GM12878 (cell line): Measurements from ENCODE around the gene JAML. TPM values are rescaled to one million over a fixed set of nuclear protein-coding genes. Genes with fewer than 3 reads are reported as not detected.

Experiments
- ASH2L ChIP-seq: fragments of 300-600, 200-600 bp; sonication (generic); IDR thresholded peaks from 2 replicates; pipeline ENCODE4 v1.6.1; 2017; ENCODE audit warnings: low read depth, mild to moderate bottlenecking, borderline replicate concordance
- CBX5 ChIP-seq: sonication (generic); IDR thresholded peaks from 2 replicates; pipeline ENCODE4 v1.6.1; 2016; ENCODE audit warnings: low read depth, moderate library complexity, mild to moderate bottlenecking, inconsistent platforms
- ELK1 ChIP-seq: IDR thresholded peaks from 2 replicates; pipeline ENCODE4 v1.6.1; 2012; ENCODE audit warnings: low read depth, low read length, improper control_type of control experiment
- FOXK2 ChIP-seq: fragments of 450-650 bp; IDR thresholded peaks from 2 replicates; pipeline ENCODE4 v1.6.1; 2017; ENCODE audit warnings: mild to moderate bottlenecking, moderate library complexity
- MXI1 ChIP-seq: fragments of 150-350 bp; IDR thresholded peaks from 2 replicates; pipeline ENCODE4 v1.6.1; 2011; ENCODE audit warnings: low read depth, mild to moderate bottlenecking, inconsistent platforms, low read length, improper control_type of control experiment
- MYB ChIP-seq: fragments of 150-350 bp; IDR thresholded peaks from 2 replicates; pipeline ENCODE4 v1.6.1; 2014; ENCODE audit warnings: mild to moderate bottlenecking, low read depth, low read length, borderline replicate concordance
- PAX5 ChIP-seq: IDR thresholded peaks from 2 replicates; pipeline ENCODE4 v1.6.1; 2011; ENCODE audit warnings: low read depth, low read length, borderline replicate concordance
- PAX8 ChIP-seq: fragments of 450-650 bp; IDR thresholded peaks from 2 replicates; pipeline ENCODE4 v1.6.1; 2017; ENCODE audit warnings: mild to moderate bottlenecking, moderate library complexity
- POLR2AphosphoS5 ChIP-seq: IDR thresholded peaks from 2 replicates; pipeline ENCODE4 v1.6.1; 2011; ENCODE audit warnings: mild to moderate bottlenecking, low read length, inconsistent platforms
- RAD21 ChIP-seq: IDR thresholded peaks from 2 replicates; pipeline ENCODE4 v1.6.1; 2011; ENCODE audit warnings: mild to moderate bottlenecking, low read depth, low read length, moderate library complexity; ENCODE audit not compliant: insufficient read depth
- RELB ChIP-seq: fragments of 450-650 bp; IDR thresholded peaks from 2 replicates; pipeline ENCODE4 v1.6.1; 2017; ENCODE audit warnings: low read depth, mild to moderate bottlenecking, moderate library complexity
- SIN3A ChIP-seq: IDR thresholded peaks from 2 replicates; pipeline ENCODE4 v1.6.1; 2012; ENCODE audit warnings: low read depth, low read length, improper control_type of control experiment
- SMARCA5 ChIP-seq: fragments of 450-650 bp; IDR thresholded peaks from 2 replicates; pipeline ENCODE4 v1.6.1; 2017; ENCODE audit warnings: mild to moderate bottlenecking
- SMC3 ChIP-seq: IDR thresholded peaks from 2 replicates; pipeline ENCODE4 v1.6.1; 2011; ENCODE audit warnings: low read length, improper control_type of control experiment, borderline replicate concordance
- SPI1 ChIP-seq: IDR thresholded peaks from 2 replicates; pipeline ENCODE4 v1.6.1; 2011; ENCODE audit warnings: low read depth, mild to moderate bottlenecking, low read length, moderate library complexity, borderline replicate concordance; ENCODE audit not compliant: insufficient read depth
- SREBF2 ChIP-seq: IDR thresholded peaks from 2 replicates; pipeline ENCODE4 v1.6.1; 2012; ENCODE audit warnings: mild to moderate bottlenecking, low read length
- SRF ChIP-seq, 2 experiments: IDR thresholded peaks; 2 replicates each; pipeline ENCODE4 v1.6.1; 2011; ENCODE audit warnings: low read depth in 2 of 2, low read length in 2 of 2, mild to moderate bottlenecking in 1 of 2, moderate library complexity in 1 of 2
- TBL1XR1 ChIP-seq: IDR thresholded peaks from 2 replicates; pipeline ENCODE4 v1.6.1; 2012; ENCODE audit warnings: low read depth, low read length, improper control_type of control experiment
- TCF7 ChIP-seq: IDR thresholded peaks from 2 replicates; pipeline ENCODE4 v1.6.1; 2014; ENCODE audit warnings: antibody characterized with exemption, borderline replicate concordance
- ZBTB33 ChIP-seq: fragments of 450-650 bp; IDR thresholded peaks from 2 replicates; pipeline ENCODE4 v1.6.1; 2017; ENCODE audit warnings: mild to moderate bottlenecking
- ZNF217 ChIP-seq: fragments of 450-650 bp; IDR thresholded peaks from 2 replicates; pipeline ENCODE4 v1.6.1; 2017; ENCODE audit warnings: antibody characterized with exemption, mild to moderate bottlenecking
- ZNF687 ChIP-seq: fragments of 450-650 bp; IDR thresholded peaks from 2 replicates; pipeline ENCODE4 v1.6.1; 2017; ENCODE audit warnings: mild to moderate bottlenecking, moderate library complexity
- polyA plus RNA-seq, 11 experiments: library from polyadenylated mRNA; depleted of rRNA in 4 of 11; unstranded in 6 of 11; stranded (reverse) in 5 of 11; fragments of >200 nt; fragmentation: Nextera tagmentation in 4 of 11; fragmentation: Illumina TruSeq in 1 of 11; extraction: Ambion mirVana in 4 of 11; extraction: Trizol in 1 of 11; gene quantifications; 1 replicate in 1 of 11; 2 replicates in 10 of 11; pipeline versions ENCODE4 v1.2.1 to v1.2.3, GENCODE V29; 2011 to 2016; ENCODE audit warnings: inconsistent platforms in 2 of 11, missing spikeins in 2 of 11, low read depth in 1 of 11
- total RNA-seq, 4 experiments: library from RNA; depleted of rRNA in 3 of 4; stranded (reverse); fragments of >200 nt in 3 of 4; fragmentation: Illumina TruSeq in 1 of 4; extraction: Trizol in 1 of 4; gene quantifications; 2 replicates each; pipeline versions ENCODE4 v1.2.1 to v1.2.3, GENCODE V29; 2013 to 2021

The JAML gene
- total and polyA plus RNA-seq, 10 of the 15 experiments (the other 5 are each of a cell fraction or from before 2014, with no cell fraction given) = 0.60 to 8.1 (median 3.5) TPM

GRCh38 chr11:118251858-118252652, 27.2 kb upstream of the JAML start, which contains the start of gene MPZL3 (continued):
- TF ChIP-seq TBL1XR1 = no peak
- TF ChIP-seq ASH2L = peak; percentile 82; the same call in 1 of the 2 replicates
- TF ChIP-seq SRF (IDR thresholded peaks at IDR 0.05; ENCODE audit: low read depth in 2 of 2, low read length in 2 of 2) = no peak
- TF ChIP-seq SIN3A = peak; percentile 20; the same call in 1 of the 2 replicates
- peak; percentile 67; the same call in 1 of the 2 replicates for TF ChIP-seq ZNF217
- TF ChIP-seq ZNF687 = peak; percentile 76
- no peak; the same call in 1 of the 2 replicates for TF ChIP-seq MXI1
- no peak for TF ChIP-seq TCF7
- peak; percentile 57; the same call in 1 of the 2 replicates for TF ChIP-seq CBX5
- no peak; the same call in 1 of the 2 replicates for TF ChIP-seq SMARCA5
- TF ChIP-seq POLR2AphosphoS5 = peak; percentile 67; the same call in 1 of the 2 replicates
- TF ChIP-seq PAX8 = no peak
- no peak for TF ChIP-seq RAD21
- TF ChIP-seq SMC3 = no peak
- TF ChIP-seq RELB = peak; percentile 84
- TF ChIP-seq ELK1 = no peak; the same call in 1 of the 2 replicates
- TF ChIP-seq PAX5 = 0 out of 2 replicates have a peak, but pooled peaks have one; percentile 4
- TF ChIP-seq MYB = no peak
- TF ChIP-seq SREBF2 = no peak
- no peak for TF ChIP-seq FOXK2
- no peak for TF ChIP-seq SPI1
- TF ChIP-seq ZBTB33 = no peak
